GM19452 (cell line): ENCODE measurements around the gene TOX3.

Source experiments
- ATAC-seq: cut with Tn5 transposase; IDR thresholded peaks from one replicate; pipeline ENCODE4 v1.9.1; 2021; ENCODE audit not compliant: unreplicated experiment

TOX3 gene

GRCh38 chr16:52538511-52538910 is 8.4 kb downstream of the TOX3 start:
- no peak for ATAC-seq

GRCh38 chr16:52537516-52537915 is 9.4 kb downstream of the TOX3 start:
- no peak for ATAC-seq

DNA sequence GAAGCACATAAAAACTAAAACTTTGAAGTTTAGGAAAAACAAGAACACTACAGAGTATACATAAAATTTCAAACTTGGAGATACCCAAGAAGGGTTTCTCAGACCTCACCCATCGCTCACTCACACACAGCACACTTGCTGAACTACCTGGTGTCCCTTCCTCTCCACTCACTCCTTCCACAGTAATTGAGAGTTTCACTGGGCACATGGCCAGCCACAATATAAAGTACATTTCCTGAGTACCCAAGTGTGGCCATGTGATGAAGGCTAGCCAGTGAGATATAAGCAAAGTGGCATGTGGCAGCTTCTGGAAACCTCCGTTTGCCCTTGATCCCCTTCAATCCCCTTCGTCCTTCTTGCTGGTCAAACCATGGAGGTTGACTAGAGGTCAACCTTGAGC is 11.9 kb downstream of the TOX3 start:
- ATAC-seq: no peak

GRCh38 chr16:52533296-52533695 is 13.6 kb downstream of the TOX3 start:
- ATAC-seq: no peak

- no peak for ATAC-seq
Measured at GRCh38 chr16:52532384-52532783, 14.6 kb downstream of the TOX3 start.

- no peak for ATAC-seq
Measured at GRCh38 chr16:52529226-52529625, 17.7 kb downstream of the TOX3 start.

DNA sequence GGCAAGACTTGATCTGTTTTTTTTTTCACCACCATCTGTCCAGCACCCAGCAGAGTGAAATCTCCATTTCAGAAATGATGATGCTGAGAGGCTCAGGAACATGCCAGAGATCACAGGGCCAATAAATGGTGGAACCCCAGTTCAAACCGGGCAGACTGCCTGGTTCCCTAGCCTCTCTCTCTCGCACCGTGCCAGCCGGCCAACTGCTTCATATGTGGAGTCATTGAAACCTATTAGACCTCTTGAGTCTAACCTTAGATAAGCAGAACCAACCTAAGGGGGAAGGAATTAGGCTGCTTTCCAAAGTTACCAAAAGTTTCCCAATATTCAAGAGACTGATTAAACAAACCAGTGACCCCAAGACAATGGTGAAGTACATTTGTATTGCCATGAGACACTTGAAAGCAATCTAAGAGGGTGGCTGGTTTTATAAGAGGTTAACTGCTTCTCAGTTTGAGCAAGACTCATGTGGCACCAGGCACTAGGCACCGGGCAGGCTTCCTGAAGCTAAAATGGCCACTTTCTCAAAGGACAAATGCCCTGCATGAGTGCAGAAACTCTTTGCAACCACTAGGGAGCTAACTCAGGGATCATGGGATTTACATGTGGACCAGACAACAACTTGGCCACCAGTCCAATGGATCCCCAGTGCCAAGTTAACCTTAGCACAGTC is 18.4 kb downstream of the TOX3 start:
- no peak for ATAC-seq

DNA sequence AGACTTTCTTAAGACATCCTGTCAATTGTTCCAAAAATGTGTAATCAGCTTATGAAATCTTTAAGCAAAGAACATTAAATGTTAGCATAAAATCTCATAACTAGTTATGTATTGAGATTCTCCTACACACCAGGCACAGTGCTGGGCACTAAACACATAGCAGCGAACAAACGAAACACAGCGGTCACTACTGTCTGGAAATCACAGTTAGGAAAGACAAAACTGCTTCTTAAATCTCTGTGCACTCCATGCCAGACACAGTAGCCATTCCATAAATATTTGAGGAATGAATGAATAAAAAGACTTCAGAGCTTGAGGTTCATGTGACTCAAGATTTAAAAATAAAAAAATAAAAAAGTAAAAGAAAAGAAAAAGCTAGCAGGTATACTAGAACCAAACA is 20.1 kb downstream of the TOX3 start:
- ATAC-seq: no peak

GRCh38 chr16:52526116-52526828 is 20.7 kb downstream of the TOX3 start:
- ATAC-seq: no peak

DNA sequence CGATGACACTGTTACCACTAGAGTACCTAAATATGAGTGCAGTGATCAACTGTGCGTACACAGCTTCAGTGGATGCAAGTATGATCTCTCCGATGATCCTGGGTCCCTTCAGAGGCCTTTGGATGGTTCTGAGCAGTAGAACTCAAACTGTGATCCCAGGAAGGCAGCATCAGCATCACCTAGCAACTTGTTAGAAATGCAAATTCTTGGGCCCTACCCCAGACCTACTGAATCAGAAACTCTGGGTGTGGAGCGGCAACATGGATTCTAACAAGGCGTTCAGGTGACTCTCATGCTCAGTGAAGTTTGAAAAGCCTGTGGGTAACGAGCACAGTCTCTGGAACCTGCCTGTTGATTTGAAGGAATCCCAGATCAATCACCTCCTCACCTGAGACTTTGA is 25.4 kb downstream of the TOX3 start:
- ATAC-seq: no peak

DNA sequence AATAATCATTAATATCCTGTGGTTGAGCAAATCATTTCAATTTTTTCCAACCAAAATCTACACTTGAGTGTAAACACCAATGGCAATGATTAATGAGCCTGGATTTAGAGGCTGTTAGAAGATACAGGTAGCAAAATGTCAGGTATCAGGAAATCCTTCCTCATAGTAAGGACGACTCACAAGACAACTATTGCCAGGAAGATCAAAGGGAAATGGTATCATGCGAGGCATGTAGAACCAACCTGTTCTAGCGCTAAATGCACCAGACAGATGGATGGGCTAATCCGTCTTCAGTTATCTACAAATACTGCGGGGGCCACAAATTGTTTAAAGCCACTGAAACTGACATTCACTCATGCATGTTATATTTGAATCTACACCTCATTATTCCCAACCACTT is 28.1 kb downstream of the TOX3 start:
- ATAC-seq: no peak

DNA sequence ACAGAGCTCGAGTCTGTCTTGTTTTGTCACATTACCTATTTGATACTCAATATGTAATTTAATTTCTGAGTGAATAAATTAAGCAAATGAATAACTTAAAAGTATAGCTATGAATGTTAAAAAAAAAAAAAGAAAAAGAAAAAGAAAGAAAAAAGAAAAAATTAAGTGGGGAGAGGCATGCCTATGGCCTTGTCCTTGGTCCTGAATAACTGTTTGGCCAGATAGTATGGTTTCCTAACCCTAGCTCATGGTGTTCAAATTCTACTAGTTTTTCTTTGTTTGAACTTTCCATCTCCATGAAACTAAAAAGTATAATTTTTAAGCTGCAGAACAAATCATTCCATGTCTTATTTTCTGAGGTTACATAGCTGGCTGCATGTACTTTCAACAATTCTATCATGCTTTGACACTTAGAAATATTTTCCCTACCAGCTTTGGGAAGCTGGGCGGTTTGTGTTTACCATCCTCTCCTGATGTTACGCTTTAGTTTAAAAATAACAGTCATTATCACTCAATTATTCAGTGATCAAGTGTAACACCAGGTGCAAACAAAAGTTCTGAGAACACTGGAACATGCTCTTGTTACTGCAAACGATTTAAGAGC is 31.8 kb downstream of the TOX3 start:
- ATAC-seq: no peak

GRCh38 chr16:52512297-52512987 is 34.5 kb downstream of the TOX3 start:
- ATAC-seq: no peak

DNA sequence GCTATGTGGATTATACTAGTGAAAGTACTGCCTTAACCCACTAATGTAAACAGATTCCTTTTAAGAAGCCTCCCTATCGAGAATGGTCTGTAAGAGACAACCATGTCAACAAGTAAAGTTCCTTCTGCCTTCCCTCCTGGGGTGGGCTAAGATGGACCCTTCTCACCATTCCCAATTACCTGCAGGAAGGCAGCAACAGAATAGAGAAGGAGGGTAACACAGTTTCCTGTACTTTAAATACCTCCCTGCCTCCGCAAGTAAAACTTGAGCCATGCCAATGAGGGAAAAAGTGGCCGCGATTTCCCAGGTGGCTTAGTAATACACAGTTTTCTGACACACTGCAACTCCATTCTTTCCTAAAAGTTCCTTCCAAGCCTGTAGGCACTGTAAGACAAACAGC is 45.2 kb downstream of the TOX3 start:
- no peak for ATAC-seq

DNA sequence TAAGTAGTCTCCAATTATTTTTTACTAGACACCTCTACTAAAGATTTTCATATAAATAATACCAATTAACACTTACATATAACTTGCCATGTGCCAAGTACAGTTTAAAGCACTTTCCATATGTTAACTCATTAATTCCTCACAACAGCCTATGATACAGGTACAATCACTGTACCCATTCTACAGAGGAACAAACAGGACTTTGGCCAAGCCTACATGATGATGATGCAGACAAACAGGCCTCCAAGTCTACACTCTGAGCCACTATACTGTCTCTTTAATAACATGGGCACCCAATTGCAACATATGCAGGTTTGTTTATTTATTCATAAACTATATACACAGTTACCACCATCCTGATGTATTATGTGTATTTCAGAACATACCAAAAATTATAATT is 46.0 kb downstream of the TOX3 start:
- no peak for ATAC-seq

GRCh38 chr16:52499060-52499440 is 47.9 kb downstream of the TOX3 start:
- no peak for ATAC-seq

- ATAC-seq: no peak
Measured at GRCh38 chr16:52498328-52499059, 48.4 kb downstream of the TOX3 start.

- no peak for ATAC-seq
Measured at GRCh38 chr16:52497067-52497816, 49.7 kb downstream of the TOX3 start.

DNA sequence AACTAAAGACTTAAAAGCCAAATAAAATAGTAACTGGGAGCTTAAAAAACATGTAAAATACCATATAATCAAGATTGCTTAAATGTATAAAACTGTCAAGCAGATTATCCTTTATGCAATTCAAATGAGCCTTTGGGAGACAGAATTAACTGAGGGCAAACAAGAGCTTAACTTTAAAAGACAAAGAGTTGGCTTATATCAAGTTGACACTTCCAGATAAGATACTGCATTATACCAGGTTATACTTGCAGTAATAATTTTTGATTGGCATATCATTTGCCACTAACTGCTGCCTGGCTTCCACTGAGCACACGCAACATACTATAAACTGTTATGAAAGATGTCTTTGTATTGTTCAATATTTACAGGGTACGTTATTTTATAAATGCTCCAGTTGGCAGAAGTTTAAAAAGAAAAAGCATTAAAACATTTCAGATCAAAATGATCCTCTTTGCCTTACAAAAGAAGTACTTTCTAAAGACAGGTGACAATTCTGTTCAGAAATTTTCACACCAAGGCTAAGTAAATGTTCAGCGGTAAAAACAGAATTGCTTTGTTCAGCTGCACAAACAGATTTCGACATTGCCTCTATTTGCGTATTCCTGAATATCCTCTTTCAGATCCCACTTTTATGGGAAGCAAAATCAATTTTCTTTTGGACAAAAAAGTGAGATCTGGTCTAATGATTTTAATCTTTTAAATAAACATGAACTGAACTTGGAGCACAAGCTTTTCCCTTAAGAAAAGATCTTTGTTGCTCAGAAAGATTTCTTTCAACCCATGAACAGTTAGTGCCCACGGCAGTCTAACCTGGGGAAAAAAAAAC is 50.7 kb downstream of the TOX3 start:
- ATAC-seq: no peak

DNA sequence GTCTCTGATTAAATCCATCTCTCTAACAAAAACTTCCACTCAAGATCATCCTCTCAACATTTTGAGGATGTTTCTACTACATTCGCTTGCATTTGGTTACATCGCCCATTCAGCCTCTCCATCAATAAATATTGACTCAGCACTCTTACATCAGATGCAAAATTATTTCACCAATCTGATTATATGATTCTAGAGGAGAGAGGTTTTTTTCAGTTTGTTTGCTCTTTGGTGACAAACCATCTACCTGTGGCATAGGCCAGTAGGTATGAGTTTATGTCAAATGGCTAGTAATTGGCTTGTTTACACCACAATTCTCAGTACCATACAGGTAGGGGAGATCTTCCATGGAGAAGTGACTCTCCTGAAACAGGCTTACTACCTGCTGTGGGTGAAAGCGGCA is 52.3 kb downstream of the TOX3 start:
- no peak for ATAC-seq
